Ishikawa (cell line): ENCODE results near the gene BSDC1.

Experiments
- CEBPB ChIP-seq: IDR thresholded peaks from 2 replicates; pipeline ENCODE4 v1.6.1; 2012
- CREB1 ChIP-seq: IDR thresholded peaks from 2 replicates; pipeline ENCODE4 v1.6.1; 2012; ENCODE audit warnings: low read depth
- EGR1 ChIP-seq: IDR thresholded peaks from 2 replicates; pipeline ENCODE4 v1.6.1; 2012
- EP300 ChIP-seq: IDR thresholded peaks from 2 replicates; pipeline ENCODE4 v1.6.1; 2012; ENCODE audit warnings: borderline replicate concordance
- FOXM1 ChIP-seq: IDR thresholded peaks from 2 replicates; pipeline ENCODE4 v1.6.1; 2012; ENCODE audit warnings: low read depth, borderline replicate concordance
- NFIC ChIP-seq: IDR thresholded peaks from 2 replicates; pipeline ENCODE4 v1.6.1; 2012
- RAD21 ChIP-seq: IDR thresholded peaks from 2 replicates; pipeline ENCODE4 v1.6.1; 2012; ENCODE audit warnings: low read depth
- TAF1 ChIP-seq: IDR thresholded peaks from 2 replicates; pipeline ENCODE4 v1.6.1; 2012; ENCODE audit warnings: low read depth, mild to moderate bottlenecking
- TCF12 ChIP-seq: IDR thresholded peaks from 2 replicates; pipeline ENCODE4 v1.6.1; 2012; ENCODE audit warnings: low read depth
- TEAD4 ChIP-seq: IDR thresholded peaks from 2 replicates; pipeline ENCODE4 v1.6.1; 2012
- USF1 ChIP-seq: IDR thresholded peaks from 2 replicates; pipeline ENCODE4 v1.6.1; 2012
- YY1 ChIP-seq: IDR thresholded peaks from 2 replicates; pipeline ENCODE4 v1.6.1; 2012; ENCODE audit warnings: low read depth
- ZBTB7A ChIP-seq: IDR thresholded peaks from 2 replicates; pipeline ENCODE4 v1.6.1; 2012; ENCODE audit warnings: low read depth
- TF ChIP-seq, protein P1 (sequence below): IDR thresholded peaks from 2 replicates; pipeline ENCODE4 v1.6.1; 2012
- TF ChIP-seq, protein P2 (sequence below): IDR thresholded peaks from 2 replicates; pipeline ENCODE4 v1.6.1; 2012; ENCODE audit warnings: low read depth, mild to moderate bottlenecking

The BSDC1 gene

GRCh38 chr1:32334864-32335534 lies 59.2 kb downstream of the BSDC1 start:
- TF ChIP-seq EGR1 = 0 out of 2 replicates have a peak, but pooled peaks have one; percentile 1
- TF ChIP-seq TAF1 = peak; percentile 29; the same call in 1 of the 2 replicates
- TF ChIP-seq, protein P1, sequence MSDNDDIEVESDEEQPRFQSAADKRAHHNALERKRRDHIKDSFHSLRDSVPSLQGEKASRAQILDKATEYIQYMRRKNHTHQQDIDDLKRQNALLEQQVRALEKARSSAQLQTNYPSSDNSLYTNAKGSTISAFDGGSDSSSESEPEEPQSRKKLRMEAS = peak; percentile 45; the same call in 1 of the 2 replicates
- TF ChIP-seq TEAD4 = no peak
- TF ChIP-seq ZBTB7A = peak; percentile 92
- TF ChIP-seq NFIC = no peak
- TF ChIP-seq, protein P2, sequence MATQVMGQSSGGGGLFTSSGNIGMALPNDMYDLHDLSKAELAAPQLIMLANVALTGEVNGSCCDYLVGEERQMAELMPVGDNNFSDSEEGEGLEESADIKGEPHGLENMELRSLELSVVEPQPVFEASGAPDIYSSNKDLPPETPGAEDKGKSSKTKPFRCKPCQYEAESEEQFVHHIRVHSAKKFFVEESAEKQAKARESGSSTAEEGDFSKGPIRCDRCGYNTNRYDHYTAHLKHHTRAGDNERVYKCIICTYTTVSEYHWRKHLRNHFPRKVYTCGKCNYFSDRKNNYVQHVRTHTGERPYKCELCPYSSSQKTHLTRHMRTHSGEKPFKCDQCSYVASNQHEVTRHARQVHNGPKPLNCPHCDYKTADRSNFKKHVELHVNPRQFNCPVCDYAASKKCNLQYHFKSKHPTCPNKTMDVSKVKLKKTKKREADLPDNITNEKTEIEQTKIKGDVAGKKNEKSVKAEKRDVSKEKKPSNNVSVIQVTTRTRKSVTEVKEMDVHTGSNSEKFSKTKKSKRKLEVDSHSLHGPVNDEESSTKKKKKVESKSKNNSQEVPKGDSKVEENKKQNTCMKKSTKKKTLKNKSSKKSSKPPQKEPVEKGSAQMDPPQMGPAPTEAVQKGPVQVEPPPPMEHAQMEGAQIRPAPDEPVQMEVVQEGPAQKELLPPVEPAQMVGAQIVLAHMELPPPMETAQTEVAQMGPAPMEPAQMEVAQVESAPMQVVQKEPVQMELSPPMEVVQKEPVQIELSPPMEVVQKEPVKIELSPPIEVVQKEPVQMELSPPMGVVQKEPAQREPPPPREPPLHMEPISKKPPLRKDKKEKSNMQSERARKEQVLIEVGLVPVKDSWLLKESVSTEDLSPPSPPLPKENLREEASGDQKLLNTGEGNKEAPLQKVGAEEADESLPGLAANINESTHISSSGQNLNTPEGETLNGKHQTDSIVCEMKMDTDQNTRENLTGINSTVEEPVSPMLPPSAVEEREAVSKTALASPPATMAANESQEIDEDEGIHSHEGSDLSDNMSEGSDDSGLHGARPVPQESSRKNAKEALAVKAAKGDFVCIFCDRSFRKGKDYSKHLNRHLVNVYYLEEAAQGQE = no peak
- no peak for TF ChIP-seq YY1
- no peak for TF ChIP-seq FOXM1

GRCh38 chr1:32334274-32334861 lies 59.9 kb downstream of the BSDC1 start:
- TF ChIP-seq FOXM1 = no peak
- no peak for TF ChIP-seq ZBTB7A
- TF ChIP-seq TCF12 = no peak
- TF ChIP-seq USF1 = no peak

DNA sequence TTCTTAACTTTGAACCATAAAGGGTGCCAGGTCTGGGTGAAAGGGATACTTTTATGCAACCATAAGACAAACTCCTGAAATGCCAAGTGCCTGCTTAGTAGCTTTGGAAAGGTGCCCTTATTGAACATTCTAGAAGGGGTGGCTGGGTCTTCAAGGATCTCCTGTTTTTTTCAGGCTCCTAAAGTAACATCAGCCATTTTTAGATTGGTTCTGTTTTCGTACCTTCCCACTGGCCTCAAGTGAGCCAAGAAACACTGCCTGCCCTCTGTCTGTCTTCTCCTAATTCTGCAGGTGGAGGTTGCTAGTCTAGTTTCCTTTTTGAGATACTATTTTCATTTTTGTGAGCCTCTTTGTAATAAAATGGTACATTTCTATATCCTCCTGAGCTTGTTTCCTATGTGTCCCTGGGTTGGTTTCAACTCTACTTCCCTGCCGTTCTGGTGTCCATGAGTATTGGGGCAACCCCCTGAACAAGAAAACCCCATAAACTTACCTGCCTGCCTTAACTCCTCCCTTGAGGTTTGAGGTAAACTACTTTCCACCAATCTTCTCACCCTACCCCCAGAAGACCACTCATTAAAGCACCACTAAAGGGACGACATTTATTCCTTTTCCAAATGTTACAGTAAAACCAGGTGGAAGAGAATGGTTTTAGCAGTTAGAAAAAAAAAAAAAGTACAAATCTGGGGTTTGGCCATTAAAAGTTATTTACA lies 60.8 kb downstream of the BSDC1 start:
- TF ChIP-seq FOXM1 (no peak), NFIC (no peak), TCF12 (no peak), RAD21 (no peak), EGR1 (no peak), TAF1 (no peak), EP300 (no peak)

GRCh38 chr1:32332290-32333079 lies 61.8 kb downstream of the BSDC1 start:
- 0 out of 2 replicates have a peak, but pooled peaks have one; percentile 6 for TF ChIP-seq RAD21
- TF ChIP-seq, protein P1 = no peak
- TF ChIP-seq, protein P2 = no peak
- no peak for TF ChIP-seq USF1
- TF ChIP-seq EP300 = 0 out of 2 replicates have a peak, but pooled peaks have one; percentile 14
- TF ChIP-seq YY1 = no peak
- TF ChIP-seq TCF12 = peak; percentile 60
- no peak for TF ChIP-seq CREB1
- peak; percentile 50; the same call in 1 of the 2 replicates for TF ChIP-seq EGR1
- no peak for TF ChIP-seq TAF1
- peak; percentile 43 for TF ChIP-seq NFIC
- no peak for TF ChIP-seq FOXM1
- peak; percentile 94 for TF ChIP-seq ZBTB7A
- peak; percentile 13; the same call in 1 of the 2 replicates for TF ChIP-seq TEAD4
- TF ChIP-seq CEBPB = no peak

- TF ChIP-seq RAD21 (no peak), YY1 (no peak), NFIC (no peak), CEBPB (no peak), CREB1 (no peak), FOXM1 (no peak)
- TF ChIP-seq, protein P2 = no peak
Measured at GRCh38 chr1:32331549-32331948, 62.7 kb downstream of the BSDC1 start.
